ENCODE data around the gene CHMP5.

The CHMP5 gene

GRCh38 chr9:33318225-33318624 lies 53.4 kb downstream of the CHMP5 start:
- H4K91ac ChIP-seq (ENCODE audit: low read length): no peak overlapping the region
- WGBS: 98% methylated on average over 3 of the region's 3 CpGs
- no peak overlapping the region for H3K4me3 ChIP-seq (ENCODE audit: insufficient read depth in 1 of 2, low read depth in 1 of 2, low read length in 2 of 2)
- no peak overlapping the region for H3K18ac ChIP-seq (ENCODE audit: low read depth in 1 of 2, low read length in 2 of 2)
- peaks cover 11% of the 10 kb centered on the region for H3K79me1 ChIP-seq (replicated peaks; ENCODE audit: low read length, poor library complexity, severe bottlenecking)
- no peak overlapping the region for H2BK120ac ChIP-seq (ENCODE audit: low read depth, low read length)
- no peak for DNase-seq
- no peak overlapping the region for H3K4me2 ChIP-seq (ENCODE audit: low read length, poor library complexity, severe bottlenecking)
- no peak overlapping the region for H3K27ac ChIP-seq (ENCODE audit: low read length, poor library complexity, severe bottlenecking)
- H3K9ac ChIP-seq (ENCODE audit: low read length): no peak overlapping the region
- H2BK15ac ChIP-seq (ENCODE audit: low read depth, poor library complexity, severe bottlenecking): no peak overlapping the region
- H2BK5ac ChIP-seq (ENCODE audit: low read depth, low read length, poor library complexity, severe bottlenecking): no peak overlapping the region
- H3K4ac ChIP-seq (ENCODE audit: low read depth in 1 of 2, low read length in 2 of 2): no peak overlapping the region
- H2AFZ ChIP-seq (ENCODE audit: low read depth, low read length): no peak overlapping the region
- H2BK12ac ChIP-seq (ENCODE audit: low read length in 2 of 2): no peak overlapping the region
- peak overlapping the region; percentile 86 for H2AK5ac ChIP-seq (ENCODE audit: low read length, severe bottlenecking)
- no peaks in the 10 kb centered on the region for H3K9me3 ChIP-seq (ENCODE audit: control insufficient read depth, low read length)
- H3K27me3 ChIP-seq (ENCODE audit: control insufficient read depth in 1 of 2, insufficient read depth in 1 of 2, low read length in 2 of 2): no peaks in the 10 kb centered on the region
- H3K4me1 ChIP-seq (ENCODE audit: control insufficient read depth, insufficient read depth, low read depth, low read length): peaks cover 6% of the 10 kb centered on the region
- no peak overlapping the region for H3K14ac ChIP-seq (ENCODE audit: low read length in 2 of 2)
- peaks cover 29 to 83% of the 10 kb centered on the region in 2 experiments for H3K36me3 ChIP-seq (ENCODE audit: control insufficient read depth in 1 of 2, insufficient read depth in 2 of 2, low read depth in 1 of 2, low read length in 2 of 2)
- no peak overlapping the region for H3K23ac ChIP-seq (ENCODE audit: low read length in 2 of 2)
- no peak overlapping the region for H4K8ac ChIP-seq (ENCODE audit: low read length)

GRCh38 chr9:33318781-33319180 lies 53.9 kb downstream of the CHMP5 start:
- no peak overlapping the region for H2BK15ac ChIP-seq (ENCODE audit: low read depth, poor library complexity, severe bottlenecking)
- no peak overlapping the region for H3K4ac ChIP-seq (ENCODE audit: low read depth in 1 of 2, low read length in 2 of 2)
- no peak overlapping the region for H2BK120ac ChIP-seq (ENCODE audit: low read depth, low read length)
- H3K18ac ChIP-seq (ENCODE audit: low read depth in 1 of 2, low read length in 2 of 2): no peak overlapping the region
- H2AFZ ChIP-seq (ENCODE audit: low read depth, low read length): no peak overlapping the region
- H3K14ac ChIP-seq (ENCODE audit: low read length in 2 of 2): no peak overlapping the region
- H3K4me1 ChIP-seq (ENCODE audit: control insufficient read depth, insufficient read depth, low read depth, low read length): peaks cover 6% of the 10 kb centered on the region
- no peak overlapping the region for H2BK12ac ChIP-seq (ENCODE audit: low read length in 2 of 2)
- no peak overlapping the region for H3K9ac ChIP-seq (ENCODE audit: low read length)
- no peak for DNase-seq
- H3K9me3 ChIP-seq (ENCODE audit: control insufficient read depth, low read length): no peaks in the 10 kb centered on the region
- peaks cover 24 to 82% of the 10 kb centered on the region in 2 experiments for H3K36me3 ChIP-seq (ENCODE audit: control insufficient read depth in 1 of 2, insufficient read depth in 2 of 2, low read depth in 1 of 2, low read length in 2 of 2)
- H4K8ac ChIP-seq (ENCODE audit: low read length): no peak overlapping the region
- H3K23ac ChIP-seq (ENCODE audit: low read length in 2 of 2): no peak overlapping the region
- no peak overlapping the region for H2BK5ac ChIP-seq (ENCODE audit: low read depth, low read length, poor library complexity, severe bottlenecking)
- over 99% methylated on average over 8 of the region's 8 CpGs for WGBS
- H3K27ac ChIP-seq (ENCODE audit: low read length, poor library complexity, severe bottlenecking): no peak overlapping the region
- no peak overlapping the region for H4K91ac ChIP-seq (ENCODE audit: low read length)
- H3K4me2 ChIP-seq (ENCODE audit: low read length, poor library complexity, severe bottlenecking): no peak overlapping the region
- H3K79me1 ChIP-seq (replicated peaks; ENCODE audit: low read length, poor library complexity, severe bottlenecking): peaks cover 9% of the 10 kb centered on the region
- H3K4me3 ChIP-seq (ENCODE audit: insufficient read depth in 1 of 2, low read depth in 1 of 2, low read length in 2 of 2): no peak overlapping the region
- H2AK5ac ChIP-seq (ENCODE audit: low read length, severe bottlenecking): no peak overlapping the region
- no peaks in the 10 kb centered on the region for H3K27me3 ChIP-seq (ENCODE audit: control insufficient read depth in 1 of 2, insufficient read depth in 1 of 2, low read length in 2 of 2)

- H2AK5ac ChIP-seq (ENCODE audit: low read length, severe bottlenecking): no peak overlapping the region
- H2AFZ ChIP-seq (ENCODE audit: low read depth, low read length): no peak overlapping the region
- no peak overlapping the region for H2BK12ac ChIP-seq (ENCODE audit: low read length in 2 of 2)
- H3K9ac ChIP-seq (ENCODE audit: low read length): peak overlapping the region; percentile 74
- no peak overlapping the region for H4K91ac ChIP-seq (ENCODE audit: low read length)
- H3K4me2 ChIP-seq (ENCODE audit: low read length, poor library complexity, severe bottlenecking): no peak overlapping the region
- no peak overlapping the region for H3K4ac ChIP-seq (ENCODE audit: low read depth in 1 of 2, low read length in 2 of 2)
- no peak for DNase-seq
- no peak overlapping the region for H3K18ac ChIP-seq (ENCODE audit: low read depth in 1 of 2, low read length in 2 of 2)
- WGBS: no CpG with 5 or more reads among the region's 1 CpG
- H3K14ac ChIP-seq (ENCODE audit: low read length in 2 of 2): no peak overlapping the region
- no peak overlapping the region for H2BK120ac ChIP-seq (ENCODE audit: low read depth, low read length)
- peaks cover 9% of the 10 kb centered on the region for H3K79me1 ChIP-seq (replicated peaks; ENCODE audit: low read length, poor library complexity, severe bottlenecking)
- no peaks in the 10 kb centered on the region for H3K9me3 ChIP-seq (ENCODE audit: control insufficient read depth, low read length)
- no peak overlapping the region for H4K8ac ChIP-seq (ENCODE audit: low read length)
- H3K4me1 ChIP-seq (ENCODE audit: control insufficient read depth, insufficient read depth, low read depth, low read length): peaks cover 6% of the 10 kb centered on the region
- no peak overlapping the region for H2BK5ac ChIP-seq (ENCODE audit: low read depth, low read length, poor library complexity, severe bottlenecking)
- peak overlapping the region; percentile 99 for H3K27ac ChIP-seq (ENCODE audit: low read length, poor library complexity, severe bottlenecking)
- no peak overlapping the region for H2BK15ac ChIP-seq (ENCODE audit: low read depth, poor library complexity, severe bottlenecking)
- H3K27me3 ChIP-seq (ENCODE audit: control insufficient read depth in 1 of 2, insufficient read depth in 1 of 2, low read length in 2 of 2): no peaks in the 10 kb centered on the region
- H3K36me3 ChIP-seq (ENCODE audit: control insufficient read depth in 1 of 2, insufficient read depth in 2 of 2, low read depth in 1 of 2, low read length in 2 of 2): peaks cover 22 to 77% of the 10 kb centered on the region in 2 experiments
- H3K23ac ChIP-seq (ENCODE audit: low read length in 2 of 2): no peak overlapping the region
- H3K4me3 ChIP-seq (ENCODE audit: insufficient read depth in 1 of 2, low read depth in 1 of 2, low read length in 2 of 2): no peak overlapping the region
These were observed 55.4 kb downstream of the CHMP5 start for GRCh38 chr9:33320230-33320567.

GRCh38 chr9:33320568-33321261 lies 55.9 kb downstream of the CHMP5 start:
- Histone ChIP-seq H3K9ac (ENCODE audit: low read length) (peak overlapping the region; percentile 74), H3K4me1 (ENCODE audit: control insufficient read depth, insufficient read depth, low read depth, low read length) (peaks cover 6% of the 10 kb centered on the region), H3K4ac (ENCODE audit: low read depth in 1 of 2, low read length in 2 of 2) (peak overlapping the region in 1 of 2 experiments; percentile 75), H3K4me3 (ENCODE audit: insufficient read depth in 1 of 2, low read depth in 1 of 2, low read length in 2 of 2) (peak overlapping the region in 1 of 2 experiments; percentile 9), H3K27ac (ENCODE audit: low read length, poor library complexity, severe bottlenecking) (peak overlapping the region; percentile 99), H3K18ac (ENCODE audit: low read depth in 1 of 2, low read length in 2 of 2) (peak overlapping the region; percentile 52 to 66), H2BK120ac (ENCODE audit: low read depth, low read length) (no peak overlapping the region), H4K91ac (ENCODE audit: low read length) (peak overlapping the region; percentile 7), H2BK15ac (ENCODE audit: low read depth, poor library complexity, severe bottlenecking) (no peak overlapping the region), H3K23ac (ENCODE audit: low read length in 2 of 2) (no peak overlapping the region), H2AK5ac (ENCODE audit: low read length, severe bottlenecking) (peak overlapping the region; percentile 100), H3K9me3 (ENCODE audit: control insufficient read depth, low read length) (no peaks in the 10 kb centered on the region), H2AFZ (ENCODE audit: low read depth, low read length) (no peak overlapping the region), H3K27me3 (ENCODE audit: control insufficient read depth in 1 of 2, insufficient read depth in 1 of 2, low read length in 2 of 2) (no peaks in the 10 kb centered on the region), H2BK5ac (ENCODE audit: low read depth, low read length, poor library complexity, severe bottlenecking) (peak overlapping the region; percentile 79), H2BK12ac (ENCODE audit: low read length in 2 of 2) (peak overlapping the region; percentile 78 to 96), H3K14ac (ENCODE audit: low read length in 2 of 2) (no peak overlapping the region), H3K4me2 (ENCODE audit: low read length, poor library complexity, severe bottlenecking) (peak overlapping the region; percentile 22), H3K36me3 (ENCODE audit: control insufficient read depth in 1 of 2, insufficient read depth in 2 of 2, low read depth in 1 of 2, low read length in 2 of 2) (peaks cover 22 to 76% of the 10 kb centered on the region in 2 experiments), H3K79me1 (replicated peaks; ENCODE audit: low read length, poor library complexity, severe bottlenecking) (peaks cover 9% of the 10 kb centered on the region), H4K8ac (ENCODE audit: low read length) (peak overlapping the region; percentile 27)
- peak; percentile 95 for DNase-seq
- no CpG with 5 or more reads among the region's 2 CpGs for WGBS

Data from mesenchymal stem cell (in vitro differentiated cells and primary cell).